ENCODE data around the gene POU4F1. TPM values are rescaled to one million over a fixed set of nuclear protein-coding genes. Genes with fewer than 3 reads are reported as not detected.
"Not testable (repeated sequence)": the region's sequence is repeated elsewhere in the genome, so short reads cannot be mapped to it uniquely, and the experiment has no call there.

POU4F1 gene
- total and polyA plus RNA-seq, 2 experiments from 2014 or later = 0.03 to 0.05 TPM

GRCh38 chr13:78647109-78647678, 43.8 kb upstream of the POU4F1 start:
- not testable (repeated sequence) for H3K27ac ChIP-seq (ENCODE audit: low read depth); DNase-seq (ENCODE audit: low spot score); H3K36me3 ChIP-seq (ENCODE audit: insufficient read depth); H3K4me1 ChIP-seq (ENCODE audit: insufficient read depth); H3K4me3 Mint-ChIP-seq; H3K27me3 Mint-ChIP-seq (ENCODE audit: insufficient read depth, low read depth, poor library complexity); H3K4me2 ChIP-seq; H3K27me3 ChIP-seq (ENCODE audit: insufficient read depth); H3K27ac Mint-ChIP-seq; H3K9me3 Mint-ChIP-seq; H3K9me2 ChIP-seq (ENCODE audit: insufficient read depth); H3K36me3 Mint-ChIP-seq (ENCODE audit: low read depth); ATAC-seq; H3K4me3 ChIP-seq; H2AFZ ChIP-seq; H3F3A ChIP-seq (replicated peaks; ENCODE audit: low read depth)
- peaks cover 85% of the 10 kb centered on the region for H3K79me2 ChIP-seq (replicated peaks; ENCODE audit: insufficient read depth)
- peaks cover 46% of the 10 kb centered on the region for H4K20me1 ChIP-seq (replicated peaks; ENCODE audit: insufficient read depth)
- peaks cover 14% of the 10 kb centered on the region for H3K4me1 Mint-ChIP-seq

GRCh38 chr13:78638216-78638615, 34.9 kb upstream of the POU4F1 start:
- Histone ChIP-seq H2AFZ (no peak overlapping the region), H3K27ac (ENCODE audit: low read depth) (no peak overlapping the region), H3K4me1 (ENCODE audit: insufficient read depth) (no peaks in the 10 kb centered on the region), H3K4me2 (no peak overlapping the region), H3K36me3 (ENCODE audit: insufficient read depth) (0 out of 2 replicates have a peak, but pooled peaks cover 4% of the 10 kb centered on the region), H3K4me3 (no peak overlapping the region), H4K20me1 (replicated peaks; ENCODE audit: insufficient read depth) (no peaks in the 10 kb centered on the region; the same call in 1 of the 2 replicates), H3K79me2 (replicated peaks; ENCODE audit: insufficient read depth) (no peaks in the 10 kb centered on the region), H3K9me2 (ENCODE audit: insufficient read depth) (no peaks in the 10 kb centered on the region), H3K27me3 (ENCODE audit: insufficient read depth) (no peaks in the 10 kb centered on the region), H3F3A (replicated peaks; ENCODE audit: low read depth) (no peaks in the 10 kb centered on the region)
- no peak for DNase-seq (ENCODE audit: low spot score)
- H3K27me3 Mint-ChIP-seq (ENCODE audit: insufficient read depth, low read depth, poor library complexity) = no peaks in the 10 kb centered on the region
- no peak overlapping the region for H3K4me3 Mint-ChIP-seq
- H3K4me1 Mint-ChIP-seq = peaks cover 3% of the 10 kb centered on the region; the same call in 1 of the 3 replicates
- ATAC-seq = no peak
- H3K27ac Mint-ChIP-seq = no peak overlapping the region
- H3K9me3 Mint-ChIP-seq = no peaks in the 10 kb centered on the region
- H3K36me3 Mint-ChIP-seq (ENCODE audit: low read depth) = peaks cover 43% of the 10 kb centered on the region; the same call in 2 of the 3 replicates
- TF ChIP-seq ZNF114 (CRISPR knock-in tag; IDR thresholded peaks at IDR 0.05) = no peak
- TF ChIP-seq, protein P1, sequence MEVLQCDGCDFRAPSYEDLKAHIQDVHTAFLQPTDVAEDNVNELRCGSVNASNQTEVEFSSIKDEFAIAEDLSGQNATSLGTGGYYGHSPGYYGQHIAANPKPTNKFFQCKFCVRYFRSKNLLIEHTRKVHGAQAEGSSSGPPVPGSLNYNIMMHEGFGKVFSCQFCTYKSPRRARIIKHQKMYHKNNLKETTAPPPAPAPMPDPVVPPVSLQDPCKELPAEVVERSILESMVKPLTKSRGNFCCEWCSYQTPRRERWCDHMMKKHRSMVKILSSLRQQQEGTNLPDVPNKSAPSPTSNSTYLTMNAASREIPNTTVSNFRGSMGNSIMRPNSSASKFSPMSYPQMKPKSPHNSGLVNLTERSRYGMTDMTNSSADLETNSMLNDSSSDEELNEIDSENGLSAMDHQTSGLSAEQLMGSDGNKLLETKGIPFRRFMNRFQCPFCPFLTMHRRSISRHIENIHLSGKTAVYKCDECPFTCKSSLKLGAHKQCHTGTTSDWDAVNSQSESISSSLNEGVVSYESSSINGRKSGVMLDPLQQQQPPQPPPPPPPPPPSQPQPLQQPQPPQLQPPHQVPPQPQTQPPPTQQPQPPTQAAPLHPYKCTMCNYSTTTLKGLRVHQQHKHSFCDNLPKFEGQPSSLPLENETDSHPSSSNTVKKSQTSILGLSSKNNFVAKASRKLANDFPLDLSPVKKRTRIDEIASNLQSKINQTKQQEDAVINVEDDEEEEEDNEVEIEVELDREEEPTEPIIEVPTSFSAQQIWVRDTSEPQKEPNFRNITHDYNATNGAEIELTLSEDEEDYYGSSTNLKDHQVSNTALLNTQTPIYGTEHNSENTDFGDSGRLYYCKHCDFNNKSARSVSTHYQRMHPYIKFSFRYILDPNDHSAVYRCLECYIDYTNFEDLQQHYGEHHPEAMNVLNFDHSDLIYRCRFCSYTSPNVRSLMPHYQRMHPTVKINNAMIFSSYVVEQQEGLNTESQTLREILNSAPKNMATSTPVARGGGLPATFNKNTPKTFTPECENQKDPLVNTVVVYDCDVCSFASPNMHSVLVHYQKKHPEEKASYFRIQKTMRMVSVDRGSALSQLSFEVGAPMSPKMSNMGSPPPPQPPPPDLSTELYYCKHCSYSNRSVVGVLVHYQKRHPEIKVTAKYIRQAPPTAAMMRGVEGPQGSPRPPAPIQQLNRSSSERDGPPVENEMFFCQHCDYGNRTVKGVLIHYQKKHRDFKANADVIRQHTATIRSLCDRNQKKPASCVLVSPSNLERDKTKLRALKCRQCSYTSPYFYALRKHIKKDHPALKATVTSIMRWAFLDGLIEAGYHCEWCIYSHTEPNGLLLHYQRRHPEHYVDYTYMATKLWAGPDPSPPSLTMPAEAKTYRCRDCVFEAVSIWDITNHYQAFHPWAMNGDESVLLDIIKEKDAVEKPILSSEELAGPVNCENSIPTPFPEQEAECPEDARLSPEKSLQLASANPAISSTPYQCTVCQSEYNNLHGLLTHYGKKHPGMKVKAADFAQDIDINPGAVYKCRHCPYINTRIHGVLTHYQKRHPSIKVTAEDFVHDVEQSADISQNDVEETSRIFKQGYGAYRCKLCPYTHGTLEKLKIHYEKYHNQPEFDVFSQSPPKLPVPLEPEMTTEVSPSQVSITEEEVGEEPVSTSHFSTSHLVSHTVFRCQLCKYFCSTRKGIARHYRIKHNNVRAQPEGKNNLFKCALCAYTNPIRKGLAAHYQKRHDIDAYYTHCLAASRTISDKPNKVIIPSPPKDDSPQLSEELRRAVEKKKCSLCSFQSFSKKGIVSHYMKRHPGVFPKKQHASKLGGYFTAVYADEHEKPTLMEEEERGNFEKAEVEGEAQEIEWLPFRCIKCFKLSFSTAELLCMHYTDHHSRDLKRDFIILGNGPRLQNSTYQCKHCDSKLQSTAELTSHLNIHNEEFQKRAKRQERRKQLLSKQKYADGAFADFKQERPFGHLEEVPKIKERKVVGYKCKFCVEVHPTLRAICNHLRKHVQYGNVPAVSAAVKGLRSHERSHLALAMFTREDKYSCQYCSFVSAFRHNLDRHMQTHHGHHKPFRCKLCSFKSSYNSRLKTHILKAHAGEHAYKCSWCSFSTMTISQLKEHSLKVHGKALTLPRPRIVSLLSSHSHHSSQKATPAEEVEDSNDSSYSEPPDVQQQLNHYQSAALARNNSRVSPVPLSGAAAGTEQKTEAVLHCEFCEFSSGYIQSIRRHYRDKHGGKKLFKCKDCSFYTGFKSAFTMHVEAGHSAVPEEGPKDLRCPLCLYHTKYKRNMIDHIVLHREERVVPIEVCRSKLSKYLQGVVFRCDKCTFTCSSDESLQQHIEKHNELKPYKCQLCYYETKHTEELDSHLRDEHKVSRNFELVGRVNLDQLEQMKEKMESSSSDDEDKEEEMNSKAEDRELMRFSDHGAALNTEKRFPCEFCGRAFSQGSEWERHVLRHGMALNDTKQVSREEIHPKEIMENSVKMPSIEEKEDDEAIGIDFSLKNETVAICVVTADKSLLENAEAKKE (CRISPR knock-in tag; IDR thresholded peaks at IDR 0.05) = no peak
- no peak for TF ChIP-seq EZH2 (IDR thresholded peaks at IDR 0.05; ENCODE audit: low read depth, unreplicated experiment)
- no peak for TF ChIP-seq EZH2phosphoT487 (IDR thresholded peaks at IDR 0.05; ENCODE audit: unreplicated experiment)
- TF ChIP-seq STAT1 (IDR thresholded peaks at IDR 0.05; ENCODE audit: unreplicated experiment) = no peak
- no peak for TF ChIP-seq ZNF331 (CRISPR knock-in tag; IDR thresholded peaks at IDR 0.05; ENCODE audit: low read depth)
- no peak for TF ChIP-seq POLR2AphosphoS5 (IDR thresholded peaks at IDR 0.05; ENCODE audit: low read depth)
- no peak for TF ChIP-seq JUNB (IDR thresholded peaks at IDR 0.05; ENCODE audit: unreplicated experiment)
- no peak for TF ChIP-seq ETS1 (IDR thresholded peaks at IDR 0.05)
- TF ChIP-seq CREB1 (CRISPR knock-in tag; IDR thresholded peaks at IDR 0.05; ENCODE audit: low read depth) = no peak
- no peak for TF ChIP-seq NANOG (IDR thresholded peaks at IDR 0.05; ENCODE audit: borderline replicate concordance)
- TF ChIP-seq, protein P2, sequence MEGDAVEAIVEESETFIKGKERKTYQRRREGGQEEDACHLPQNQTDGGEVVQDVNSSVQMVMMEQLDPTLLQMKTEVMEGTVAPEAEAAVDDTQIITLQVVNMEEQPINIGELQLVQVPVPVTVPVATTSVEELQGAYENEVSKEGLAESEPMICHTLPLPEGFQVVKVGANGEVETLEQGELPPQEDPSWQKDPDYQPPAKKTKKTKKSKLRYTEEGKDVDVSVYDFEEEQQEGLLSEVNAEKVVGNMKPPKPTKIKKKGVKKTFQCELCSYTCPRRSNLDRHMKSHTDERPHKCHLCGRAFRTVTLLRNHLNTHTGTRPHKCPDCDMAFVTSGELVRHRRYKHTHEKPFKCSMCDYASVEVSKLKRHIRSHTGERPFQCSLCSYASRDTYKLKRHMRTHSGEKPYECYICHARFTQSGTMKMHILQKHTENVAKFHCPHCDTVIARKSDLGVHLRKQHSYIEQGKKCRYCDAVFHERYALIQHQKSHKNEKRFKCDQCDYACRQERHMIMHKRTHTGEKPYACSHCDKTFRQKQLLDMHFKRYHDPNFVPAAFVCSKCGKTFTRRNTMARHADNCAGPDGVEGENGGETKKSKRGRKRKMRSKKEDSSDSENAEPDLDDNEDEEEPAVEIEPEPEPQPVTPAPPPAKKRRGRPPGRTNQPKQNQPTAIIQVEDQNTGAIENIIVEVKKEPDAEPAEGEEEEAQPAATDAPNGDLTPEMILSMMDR (conservative IDR thresholded peaks at IDR 0.05; ENCODE audit: low read depth in 2 of 2) = no peak
